ENCODE data around the gene SLC19A1. TPM values are rescaled to one million over a fixed set of nuclear protein-coding genes. Genes with fewer than 3 reads are reported as not detected.
"Not testable (repeated sequence)": the region's sequence is repeated elsewhere in the genome, so short reads cannot be mapped to it uniquely, and the experiment has no call there.

The SLC19A1 gene
- total RNA-seq, 3 donors from 2014 or later, result 5.6 to 6.7 (median 6.6) TPM

DNA sequence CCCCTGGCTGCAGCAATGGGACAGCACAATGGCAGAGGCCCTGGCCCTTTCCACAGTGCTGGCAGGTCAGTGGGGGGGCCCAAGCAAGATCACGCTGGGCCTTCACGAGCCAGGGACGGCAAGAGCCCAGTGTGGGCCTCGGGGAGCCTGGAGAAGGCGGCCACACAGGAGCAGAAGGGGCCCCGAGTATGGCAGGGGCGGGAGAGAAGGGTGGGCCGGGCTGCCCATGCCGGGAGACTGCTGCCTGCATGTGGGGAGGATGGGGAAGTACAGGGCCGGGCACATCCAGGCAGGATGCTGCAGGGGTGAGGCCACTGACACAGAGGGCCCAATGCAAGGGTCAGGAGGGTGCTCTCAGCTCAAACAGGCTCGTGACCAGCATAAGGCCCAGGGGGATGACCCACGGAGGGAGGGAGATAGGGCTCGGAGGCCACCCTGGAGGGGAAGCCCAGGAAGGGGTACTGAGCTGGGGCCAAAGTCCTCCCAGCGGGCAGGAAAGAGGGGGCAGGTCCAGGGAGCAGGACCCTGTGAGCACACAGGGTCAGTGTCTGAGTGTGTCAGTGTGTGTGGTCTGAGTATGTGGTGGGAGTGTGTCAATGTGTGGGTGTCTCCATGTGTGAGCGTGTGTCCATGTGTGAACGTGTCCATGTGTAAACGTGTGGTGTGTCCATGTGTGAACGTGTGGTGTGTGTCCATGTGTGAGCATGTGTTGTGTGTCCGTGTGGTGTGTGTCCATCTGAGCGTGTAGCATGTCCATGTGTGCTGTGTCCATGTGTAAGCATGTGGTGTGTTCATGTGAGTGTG is 13.1 kb downstream of the SLC19A1 start:
- no peaks in the 10 kb centered on the region for H3K4me1 ChIP-seq
- no peak overlapping the region for H3K27ac ChIP-seq
- no peaks in the 10 kb centered on the region for H3K27me3 ChIP-seq
- intact Hi-C loops (cut with DNase I; ENCODE audit: low total_unique reads), result no loop called here
- no peaks in the 10 kb centered on the region for H3K36me3 ChIP-seq
- TF ChIP-seq POLR2AphosphoS5 (IDR thresholded peaks at IDR 0.05) (no peak), POLR2A (IDR thresholded peaks at IDR 0.05) (no peak)
- TF ChIP-seq, protein P1, sequence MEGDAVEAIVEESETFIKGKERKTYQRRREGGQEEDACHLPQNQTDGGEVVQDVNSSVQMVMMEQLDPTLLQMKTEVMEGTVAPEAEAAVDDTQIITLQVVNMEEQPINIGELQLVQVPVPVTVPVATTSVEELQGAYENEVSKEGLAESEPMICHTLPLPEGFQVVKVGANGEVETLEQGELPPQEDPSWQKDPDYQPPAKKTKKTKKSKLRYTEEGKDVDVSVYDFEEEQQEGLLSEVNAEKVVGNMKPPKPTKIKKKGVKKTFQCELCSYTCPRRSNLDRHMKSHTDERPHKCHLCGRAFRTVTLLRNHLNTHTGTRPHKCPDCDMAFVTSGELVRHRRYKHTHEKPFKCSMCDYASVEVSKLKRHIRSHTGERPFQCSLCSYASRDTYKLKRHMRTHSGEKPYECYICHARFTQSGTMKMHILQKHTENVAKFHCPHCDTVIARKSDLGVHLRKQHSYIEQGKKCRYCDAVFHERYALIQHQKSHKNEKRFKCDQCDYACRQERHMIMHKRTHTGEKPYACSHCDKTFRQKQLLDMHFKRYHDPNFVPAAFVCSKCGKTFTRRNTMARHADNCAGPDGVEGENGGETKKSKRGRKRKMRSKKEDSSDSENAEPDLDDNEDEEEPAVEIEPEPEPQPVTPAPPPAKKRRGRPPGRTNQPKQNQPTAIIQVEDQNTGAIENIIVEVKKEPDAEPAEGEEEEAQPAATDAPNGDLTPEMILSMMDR (IDR thresholded peaks at IDR 0.05), result no peak
- H3K9me3 ChIP-seq, result no peaks in the 10 kb centered on the region
- DNase-seq (ENCODE audit: low spot score in 2 of 2), result no peak
- H3K4me3 ChIP-seq, result no peak overlapping the region

DNA sequence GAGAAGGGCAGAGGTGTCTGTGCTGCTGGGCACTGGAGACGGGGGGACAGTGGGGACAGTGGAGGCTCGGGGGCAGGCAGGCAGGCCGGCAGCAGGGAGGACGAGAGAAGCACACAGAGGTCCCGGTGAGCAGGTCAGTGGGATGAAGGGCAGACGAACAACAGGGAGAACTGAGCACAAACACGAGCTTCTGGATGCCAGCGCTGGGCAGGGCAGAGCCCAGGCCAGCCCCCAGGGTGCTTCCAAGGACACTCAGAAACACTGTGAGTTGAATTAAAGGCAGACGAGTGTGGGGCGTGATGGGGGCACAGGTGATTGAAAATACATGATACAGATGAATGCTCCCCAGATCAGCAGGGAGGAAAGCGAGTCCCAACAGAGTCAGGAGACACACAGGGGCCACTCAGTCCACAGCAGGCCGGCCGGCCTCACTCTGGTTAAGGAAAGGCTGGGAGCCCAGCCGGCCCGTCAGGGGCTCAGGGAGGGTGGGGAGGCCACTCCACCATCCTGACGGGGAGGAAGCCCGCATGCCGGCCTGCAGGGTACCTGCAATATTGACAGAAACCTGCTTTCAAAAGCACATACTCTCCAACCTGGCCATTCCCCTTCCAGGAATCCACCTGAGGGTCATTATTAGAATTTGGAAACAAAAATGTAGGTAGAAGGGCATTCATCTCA is 14.1 kb downstream of the SLC19A1 start:
- TF ChIP-seq POLR2AphosphoS5 (IDR thresholded peaks at IDR 0.05), result no peak
- TF ChIP-seq, protein P1 (IDR thresholded peaks at IDR 0.05), result no peak
- TF ChIP-seq POLR2A (IDR thresholded peaks at IDR 0.05), result no peak
- DNase-seq (ENCODE audit: low spot score in 2 of 2), result peak in 1 of 2 donors; percentile 15
- H3K36me3 ChIP-seq, result no peaks in the 10 kb centered on the region
- no peaks in the 10 kb centered on the region for H3K27me3 ChIP-seq
- intact Hi-C loops (cut with DNase I; ENCODE audit: low total_unique reads), result no loop called here
- H3K9me3 ChIP-seq, result no peaks in the 10 kb centered on the region
- no peak overlapping the region for H3K27ac ChIP-seq
- H3K4me3 ChIP-seq, result no peak overlapping the region
- H3K4me1 ChIP-seq, result no peaks in the 10 kb centered on the region

DNA sequence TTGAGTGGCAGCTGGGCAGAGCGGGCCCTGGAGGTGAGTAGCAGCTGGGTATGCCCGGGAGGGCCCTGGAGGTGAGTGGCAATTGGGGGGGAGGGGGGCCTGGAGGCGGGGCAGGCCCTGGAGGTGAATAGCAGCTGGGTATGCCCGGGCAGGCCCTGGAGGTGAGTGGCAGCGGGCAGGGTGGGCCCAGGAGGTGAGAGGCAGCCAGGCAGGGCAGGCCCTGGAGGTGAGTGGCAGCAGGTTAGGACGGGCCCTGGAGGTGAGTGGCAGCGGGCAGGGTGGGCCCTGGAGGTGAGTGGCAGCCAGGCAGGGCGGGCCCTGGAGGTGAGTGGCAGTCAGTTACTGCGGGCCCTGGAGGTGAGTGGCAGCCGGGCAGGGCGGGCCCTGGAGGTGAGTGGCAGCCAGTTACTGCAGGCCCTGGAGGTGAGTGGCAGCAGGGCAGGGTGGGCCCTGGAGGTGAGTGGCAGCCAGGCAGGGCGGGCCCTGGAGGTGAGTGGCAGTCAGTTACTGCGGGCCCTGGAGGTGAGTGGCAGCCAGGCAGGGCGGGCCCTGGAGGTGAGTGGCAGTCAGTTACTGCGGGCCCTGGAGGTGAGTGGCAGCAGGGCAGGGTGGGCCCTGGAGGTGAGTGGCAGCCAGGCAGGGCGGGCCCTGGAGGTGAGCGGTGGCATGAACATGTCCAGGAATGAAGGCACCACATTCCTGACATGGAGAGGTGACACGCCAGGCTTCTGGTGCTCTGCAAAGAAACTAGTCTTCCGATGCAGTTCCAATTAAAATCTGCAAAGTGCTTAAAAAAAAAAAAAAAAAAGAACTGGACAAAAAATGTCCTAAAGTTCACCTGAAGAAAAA is 14.9 kb downstream of the SLC19A1 start:
- H3K27ac ChIP-seq; H3K4me1 ChIP-seq; intact Hi-C loops (cut with DNase I; ENCODE audit: low total_unique reads); H3K4me3 ChIP-seq; H3K9me3 ChIP-seq; H3K36me3 ChIP-seq; H3K27me3 ChIP-seq: not testable (repeated sequence)
- DNase-seq (ENCODE audit: low spot score in 2 of 2), result peak in 1 of 2 donors; percentile 43

DNA sequence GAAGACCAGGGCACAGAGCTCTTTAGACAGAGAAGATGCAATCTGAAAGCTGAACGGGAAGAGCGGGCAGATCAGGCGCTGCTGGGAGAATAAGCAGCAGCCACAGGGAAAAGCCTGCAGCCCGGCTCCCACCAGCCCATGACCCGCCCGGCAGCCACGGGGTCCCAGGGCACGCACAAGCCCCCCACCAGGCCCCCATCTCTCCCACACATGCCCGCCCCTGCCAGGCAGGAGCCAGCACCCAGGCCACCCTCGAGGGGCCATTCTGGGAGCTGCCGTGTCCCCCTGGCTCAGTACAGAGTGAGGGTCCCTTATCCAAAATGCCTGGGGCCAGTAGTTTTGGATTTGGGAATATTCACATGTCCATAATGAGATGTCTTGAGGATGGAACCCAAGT is 16.3 kb downstream of the SLC19A1 start:
- H3K27ac ChIP-seq, result no peak overlapping the region
- intact Hi-C loops (cut with DNase I; ENCODE audit: low total_unique reads), result no loop called here

More for the DNA sequence above, 16.3 kb downstream of the SLC19A1 start:
- Histone ChIP-seq H3K4me1 (no peaks in the 10 kb centered on the region), H3K9me3 (peaks cover 6 to 8% of the 10 kb centered on the region in 2 donors), H3K27me3 (no peaks in the 10 kb centered on the region), H3K4me3 (no peak overlapping the region), H3K36me3 (no peaks in the 10 kb centered on the region)
- no peak for DNase-seq (ENCODE audit: low spot score in 2 of 2)
- TF ChIP-seq, protein P1 (IDR thresholded peaks at IDR 0.05), result no peak
- no peak for TF ChIP-seq POLR2A (IDR thresholded peaks at IDR 0.05)
- TF ChIP-seq POLR2AphosphoS5 (IDR thresholded peaks at IDR 0.05), result no peak
